ENCODE data around the gene GRID1. TPM values are rescaled to one million over a fixed set of nuclear protein-coding genes. Genes with fewer than 3 reads are reported as not detected.

Gene GRID1
- total RNA-seq, 1 donor from 2014 or later = 1.1 TPM

GRCh38 chr10:85918371-85918770 lies 448.2 kb downstream of the GRID1 start:
- no peaks in the 10 kb centered on the region for H3K36me3 Mint-ChIP-seq (ENCODE audit: low read depth)
- H3K4me3 Mint-ChIP-seq = no peak overlapping the region
- no peak for DNase-seq (ENCODE audit: low read depth, low spot score)
- TF ChIP-seq CTCF (conservative IDR thresholded peaks at IDR 0.05) = no peak
- no peak overlapping the region for H3K27ac Mint-ChIP-seq (ENCODE audit: unreplicated experiment)
- H3K4me1 Mint-ChIP-seq = peaks cover 3% of the 10 kb centered on the region
- H3K9me3 Mint-ChIP-seq = no peaks in the 10 kb centered on the region
- no peaks in the 10 kb centered on the region for H3K27me3 Mint-ChIP-seq (ENCODE audit: low read depth)

GRCh38 chr10:85917601-85918000 lies 449.0 kb downstream of the GRID1 start:
- H3K4me1 Mint-ChIP-seq = peaks cover 3% of the 10 kb centered on the region
- H3K9me3 Mint-ChIP-seq = no peaks in the 10 kb centered on the region
- H3K27ac Mint-ChIP-seq (ENCODE audit: unreplicated experiment) = no peak overlapping the region
- DNase-seq (ENCODE audit: low read depth, low spot score) = no peak
- no peaks in the 10 kb centered on the region for H3K27me3 Mint-ChIP-seq (ENCODE audit: low read depth)
- no peak for TF ChIP-seq CTCF (conservative IDR thresholded peaks at IDR 0.05)
- H3K4me3 Mint-ChIP-seq = no peak overlapping the region
- H3K36me3 Mint-ChIP-seq (ENCODE audit: low read depth) = no peaks in the 10 kb centered on the region

- Mint-ChIP-seq H3K36me3 (ENCODE audit: low read depth) (no peaks in the 10 kb centered on the region), H3K4me3 (no peak overlapping the region), H3K4me1 (peaks cover 3% of the 10 kb centered on the region), H3K9me3 (no peaks in the 10 kb centered on the region), H3K27me3 (ENCODE audit: low read depth) (no peaks in the 10 kb centered on the region), H3K27ac (ENCODE audit: unreplicated experiment) (no peak overlapping the region)
- no peak for DNase-seq (ENCODE audit: low read depth, low spot score)
- no peak for TF ChIP-seq CTCF (conservative IDR thresholded peaks at IDR 0.05)
These were observed 449.5 kb downstream of the GRID1 start for GRCh38 chr10:85916994-85917573.

GRCh38 chr10:85916286-85916685 lies 450.3 kb downstream of the GRID1 start:
- DNase-seq (ENCODE audit: low read depth, low spot score) = no peak
- no peaks in the 10 kb centered on the region for H3K27me3 Mint-ChIP-seq (ENCODE audit: low read depth)
- H3K4me3 Mint-ChIP-seq = no peak overlapping the region
- H3K27ac Mint-ChIP-seq (ENCODE audit: unreplicated experiment) = peak overlapping the region; percentile 65
- H3K9me3 Mint-ChIP-seq = no peaks in the 10 kb centered on the region
- TF ChIP-seq CTCF (conservative IDR thresholded peaks at IDR 0.05) = no peak
- no peaks in the 10 kb centered on the region for H3K36me3 Mint-ChIP-seq (ENCODE audit: low read depth)
- peaks cover 3% of the 10 kb centered on the region for H3K4me1 Mint-ChIP-seq

- H3K36me3 Mint-ChIP-seq (ENCODE audit: low read depth) = no peaks in the 10 kb centered on the region
- H3K4me1 Mint-ChIP-seq = peaks cover 3% of the 10 kb centered on the region
- no peak for DNase-seq (ENCODE audit: low read depth, low spot score)
- H3K27ac Mint-ChIP-seq (ENCODE audit: unreplicated experiment) = no peak overlapping the region
- TF ChIP-seq CTCF (conservative IDR thresholded peaks at IDR 0.05) = no peak
- no peaks in the 10 kb centered on the region for H3K9me3 Mint-ChIP-seq
- H3K27me3 Mint-ChIP-seq (ENCODE audit: low read depth) = no peaks in the 10 kb centered on the region
- no peak overlapping the region for H3K4me3 Mint-ChIP-seq
These were observed 451.2 kb downstream of the GRID1 start for GRCh38 chr10:85915245-85915846.

Data from neural crest cell (in vitro differentiated cells).